Measurements from ENCODE around the gene XRN2.

GRCh38 chr20:21435576-21435975, 132.4 kb downstream of the XRN2 start:
- TF ChIP-seq POLR2A (IDR thresholded peaks at IDR 0.05; ENCODE audit: low read length) (no peak), GATA1 (IDR thresholded peaks at IDR 0.05; ENCODE audit: low read depth, low read length) (no peak)

Measured in erythroblast (primary cell).